GM04503 (cell line): Measurements from ENCODE around the gene EIF2B1.
A peak's percentile ranks its signal among the peaks of the same experiment; 100 is the strongest.

Experiments used
- DNase-seq: peaks from one replicate; pipeline ENCODE4 v3.0.0-alpha.2; 2012; ENCODE audit warnings: low read depth

Gene EIF2B1

DNA sequence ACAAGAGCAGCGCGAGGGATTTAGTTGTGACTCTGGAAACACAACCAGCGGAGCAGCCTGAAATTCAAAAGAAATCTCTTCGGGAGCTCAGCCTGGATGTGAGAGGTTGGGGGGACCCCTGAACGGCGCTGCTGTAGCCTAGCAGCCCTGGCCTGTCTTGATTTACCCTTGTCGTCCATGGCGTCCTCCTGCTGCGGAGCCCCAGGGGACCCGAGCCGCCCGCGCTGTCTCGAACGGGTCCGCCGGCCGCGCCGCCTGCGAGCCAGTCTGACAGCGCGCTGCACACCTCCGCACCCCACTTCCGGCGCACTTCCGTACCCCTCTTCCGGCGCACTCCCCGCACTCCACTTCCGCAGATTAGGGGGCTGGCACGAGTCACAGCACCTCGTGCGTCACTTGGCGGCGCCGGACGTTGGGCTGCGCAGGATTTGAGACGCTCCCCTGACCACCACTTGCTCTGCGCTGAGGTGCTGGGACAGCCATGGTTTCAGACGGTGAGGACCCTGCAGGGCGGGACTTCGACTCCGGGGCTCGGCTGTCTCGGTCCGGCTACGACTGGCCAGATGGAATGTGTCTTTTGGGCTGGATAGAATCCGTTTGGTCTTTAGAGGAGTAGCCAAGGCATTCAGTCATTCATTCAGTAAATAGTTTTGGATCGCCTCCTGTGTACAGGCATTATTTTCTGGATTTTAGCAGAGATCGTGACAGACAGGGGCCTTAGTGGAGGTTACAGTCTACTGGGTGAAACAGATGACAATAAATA, at the start of gene EIF2B1, which contains the start of gene GTF2H3:
EIF2B1 (minus strand) TSS at position 308 of the 763 bp plus-strand sequence; CDS start at position 179, 129 bp downstream.
GTF2H3 (plus strand) TSS at position 451 of the 763 bp plus-strand sequence; CDS start at position 482, 31 bp downstream.
- DNase-seq, result peak; percentile 82

DNA sequence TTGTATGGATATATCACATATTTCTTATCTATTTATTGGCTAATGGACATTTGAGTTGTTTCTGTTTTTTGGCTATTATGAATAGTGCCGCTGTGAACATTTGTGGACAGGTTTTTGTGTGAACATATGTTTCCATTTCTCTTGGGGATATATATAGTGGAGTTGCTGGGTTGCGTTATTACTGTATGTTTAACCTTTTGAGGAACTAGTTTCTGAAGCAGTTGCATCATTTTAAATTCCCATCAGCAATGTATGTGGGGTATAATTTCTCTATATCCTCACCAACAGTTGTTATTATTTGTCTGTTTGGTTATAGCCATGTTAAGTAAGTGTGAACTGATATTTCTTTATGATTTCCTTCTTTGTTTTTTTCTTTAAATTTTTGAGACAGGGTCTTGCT, 48.1 kb upstream of the EIF2B1 start:
- no peak for DNase-seq

DNA sequence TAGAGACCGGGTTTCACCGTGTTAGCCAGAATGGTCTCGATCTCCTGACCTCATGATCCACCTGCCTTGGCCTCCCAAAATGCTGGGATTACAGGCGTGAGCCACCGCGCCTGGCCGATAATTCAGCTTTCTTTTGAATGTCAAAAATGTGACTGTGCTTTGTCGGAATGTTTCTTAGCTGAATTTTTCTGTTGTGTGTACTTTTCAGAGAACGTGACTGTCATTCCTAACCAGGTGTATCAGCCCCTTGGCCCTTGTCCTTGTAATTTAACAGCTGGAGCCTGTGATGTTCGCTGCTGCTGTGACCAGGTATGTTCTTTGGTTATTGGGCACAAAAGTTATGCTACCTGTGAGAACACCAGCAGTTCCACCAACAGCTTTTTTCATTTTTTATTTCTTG, 45.5 kb upstream of the EIF2B1 start:
- no peak for DNase-seq

DNA sequence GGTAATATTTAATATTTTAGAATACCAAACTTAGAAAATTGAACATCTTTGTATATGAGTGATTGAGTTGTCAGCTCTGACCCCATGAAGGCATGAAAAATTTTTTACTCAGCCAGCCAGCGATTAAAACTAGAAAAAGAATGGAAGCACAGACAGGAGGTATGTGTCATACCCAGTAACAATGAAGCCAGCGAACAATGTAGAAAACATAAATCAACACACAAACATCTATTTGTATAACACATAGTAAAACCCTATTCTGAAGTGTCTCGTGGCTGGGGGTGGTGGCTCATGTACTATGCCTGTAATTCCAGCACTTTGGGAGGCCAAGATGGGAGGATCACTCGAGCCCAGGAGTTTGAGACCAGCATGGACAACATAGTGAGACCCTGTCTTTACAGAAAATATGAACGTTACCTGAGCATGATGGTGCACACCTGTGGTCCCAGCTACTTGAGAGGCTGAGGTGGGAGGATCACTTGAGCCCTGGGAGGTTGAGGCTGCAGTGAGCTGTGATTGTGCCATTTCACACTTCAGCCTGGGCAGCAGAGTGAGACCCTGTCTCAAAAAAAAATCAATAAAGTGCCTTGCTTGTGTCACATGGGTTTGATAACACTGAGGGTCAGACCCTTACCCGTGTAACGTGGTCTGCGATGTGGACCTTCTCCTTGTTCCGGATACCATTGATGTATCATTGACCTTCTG, 43.3 kb upstream of the EIF2B1 start:
- DNase-seq, result no peak

DNA sequence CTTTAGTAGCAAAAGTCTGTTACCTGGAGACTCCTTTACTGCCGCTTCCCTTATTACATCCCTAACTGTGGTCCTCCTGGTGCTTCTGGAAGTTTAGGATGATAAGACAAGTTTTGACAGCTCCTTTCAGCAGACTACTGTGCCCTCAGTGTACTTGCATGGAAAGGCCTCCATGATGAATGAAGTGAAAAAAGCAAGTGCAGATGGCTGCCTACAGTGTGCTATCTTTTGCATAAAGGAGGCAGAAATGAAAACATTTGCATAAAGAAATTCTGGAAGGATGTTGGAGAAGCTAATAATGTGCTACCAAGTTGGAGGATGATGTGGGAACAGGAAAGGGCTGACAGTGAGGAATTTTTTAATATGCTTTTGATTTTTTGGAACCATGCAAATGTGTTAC, 42.0 kb upstream of the EIF2B1 start:
- DNase-seq, result no peak

DNA sequence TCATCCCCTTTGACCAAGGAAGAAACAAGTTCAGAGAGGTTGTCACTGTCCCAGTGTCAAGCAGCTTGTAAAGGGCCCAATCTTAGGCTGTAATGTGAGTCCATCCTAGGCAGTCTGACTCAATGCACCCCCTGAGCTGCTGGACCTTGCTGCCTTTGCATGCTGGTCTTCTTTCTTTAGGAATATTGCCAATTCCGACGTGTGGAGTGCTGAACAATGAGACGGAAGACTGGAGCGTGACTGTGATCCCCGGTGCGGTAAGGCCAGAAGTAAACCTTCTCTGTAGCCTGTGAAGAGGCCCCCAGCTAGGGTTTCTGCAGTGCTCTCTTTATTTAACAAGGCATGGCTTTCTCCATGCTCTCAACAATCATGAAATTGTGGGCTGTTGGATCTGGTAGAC, 38.4 kb upstream of the EIF2B1 start:
- no peak for DNase-seq

DNA sequence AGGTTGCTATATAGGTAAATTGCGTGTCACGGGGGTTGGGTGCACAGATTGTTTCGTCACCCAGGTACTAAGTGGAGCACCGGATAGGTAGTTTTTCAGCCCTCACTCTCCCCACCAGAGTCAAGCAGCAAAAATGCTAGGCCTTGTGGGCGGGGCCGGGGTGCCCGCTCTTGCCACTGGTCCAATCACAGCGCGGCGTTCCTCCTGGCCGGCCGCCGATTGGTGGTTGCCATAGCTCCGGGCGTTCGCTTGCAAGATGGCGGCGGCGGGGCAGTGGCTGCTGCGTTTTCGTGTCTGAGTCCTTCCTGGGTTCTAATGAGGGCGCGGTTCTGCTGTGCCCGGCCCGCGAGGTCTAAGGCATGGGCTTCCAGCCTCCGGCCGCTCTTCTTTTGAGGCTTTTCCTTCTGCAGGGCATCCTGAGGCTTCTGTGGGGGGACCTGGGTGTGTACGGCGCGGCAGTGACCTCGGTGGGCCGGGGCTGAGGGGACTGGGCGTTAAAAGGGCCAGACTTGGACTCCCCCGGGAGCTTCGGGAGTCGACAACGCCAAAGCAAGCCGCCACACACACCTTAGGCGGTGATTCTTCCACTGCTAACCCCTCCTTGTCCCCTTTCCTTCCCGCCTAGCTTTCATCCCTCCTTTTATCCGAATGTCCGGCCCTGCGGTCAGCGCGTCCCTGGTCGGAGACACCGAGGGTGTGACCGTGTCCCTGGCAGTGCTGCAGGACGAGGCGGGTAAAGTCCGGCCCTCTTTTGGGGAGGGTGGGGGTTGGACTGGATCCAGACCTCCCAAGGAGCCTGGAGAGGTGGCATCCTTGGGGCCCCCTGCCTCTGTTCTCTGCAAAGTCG, 37.6 kb upstream of the EIF2B1 start, which contains the start of gene TCTN2:
TCTN2 (plus strand) TSS at position 232 of the 847 bp plus-strand sequence; CDS start at position 360, 128 bp downstream.
- peak; percentile 45 for DNase-seq

DNA sequence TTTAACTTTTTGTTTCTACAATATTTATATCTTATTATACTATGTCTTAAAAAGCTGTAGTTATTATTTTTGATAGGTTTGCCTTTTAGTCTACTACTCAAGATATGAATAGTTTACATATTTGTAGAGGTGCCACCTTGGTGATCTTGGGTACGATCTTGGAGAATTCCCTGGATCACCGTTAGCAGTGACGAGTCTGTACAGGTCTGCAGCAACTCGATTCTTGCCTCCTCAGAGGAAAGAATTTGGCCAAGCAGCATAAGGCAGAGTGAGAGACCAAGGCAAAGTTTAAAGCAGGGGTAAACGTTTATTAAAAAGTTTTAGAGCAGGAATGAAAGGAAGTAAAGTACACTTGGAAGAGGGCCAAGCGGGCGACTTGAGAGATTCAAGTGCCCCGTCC, 34.3 kb upstream of the EIF2B1 start:
- no peak for DNase-seq

DNA sequence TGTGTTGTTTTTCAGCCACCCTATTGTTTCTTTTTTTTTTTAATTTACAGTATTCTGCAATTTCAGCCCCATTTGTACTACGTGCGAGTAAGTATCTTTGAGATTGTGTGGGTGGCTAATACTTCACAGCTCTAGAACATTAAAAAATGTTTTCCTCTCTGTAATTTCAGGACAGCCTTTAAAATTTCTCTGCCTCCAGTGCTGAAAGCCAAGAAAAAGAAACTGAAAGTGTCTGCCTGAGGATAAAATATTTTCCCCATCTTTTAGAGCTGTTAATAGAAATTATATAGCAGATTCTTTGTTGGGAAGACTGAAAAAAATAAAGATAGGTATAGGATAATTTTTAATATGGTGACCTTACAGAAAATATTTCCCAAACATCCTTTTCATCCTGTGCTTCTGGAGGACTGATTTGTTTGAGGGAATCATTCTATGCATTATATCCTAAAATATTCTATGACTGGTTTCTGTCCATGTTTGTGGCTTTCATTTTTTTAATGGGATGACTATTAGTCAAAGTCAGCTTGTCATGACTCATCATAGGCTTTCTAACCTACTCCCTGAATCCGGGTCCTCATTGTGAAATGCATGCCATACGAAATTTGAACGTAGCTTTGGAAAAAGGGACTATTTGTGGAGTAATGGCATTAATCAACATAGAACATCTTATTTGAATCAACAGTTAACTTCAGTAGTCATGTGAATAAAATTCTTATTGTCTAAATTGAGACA, 26.7 kb upstream of the EIF2B1 start:
- peak; percentile 74 for DNase-seq

DNA sequence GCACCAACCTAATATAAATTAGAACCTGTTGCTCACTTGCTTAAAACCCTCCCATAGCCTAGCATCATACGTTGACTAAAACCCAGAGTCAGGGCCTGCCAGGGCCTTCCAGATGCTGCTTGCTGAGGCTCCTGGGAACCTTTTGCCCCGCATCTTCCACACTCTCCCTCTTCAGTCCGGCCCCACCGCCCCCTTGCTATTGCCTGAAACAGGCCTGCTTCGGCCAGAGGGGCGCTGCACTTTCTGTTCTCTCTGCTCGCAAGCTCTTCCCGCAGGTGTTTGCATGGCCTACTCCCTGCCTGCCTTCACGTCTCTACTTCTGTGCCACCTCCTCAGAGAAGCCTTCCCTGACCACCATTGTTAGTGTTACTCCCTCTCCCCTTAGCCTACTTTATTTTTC, 23.7 kb upstream of the EIF2B1 start:
- DNase-seq, result no peak

DNA sequence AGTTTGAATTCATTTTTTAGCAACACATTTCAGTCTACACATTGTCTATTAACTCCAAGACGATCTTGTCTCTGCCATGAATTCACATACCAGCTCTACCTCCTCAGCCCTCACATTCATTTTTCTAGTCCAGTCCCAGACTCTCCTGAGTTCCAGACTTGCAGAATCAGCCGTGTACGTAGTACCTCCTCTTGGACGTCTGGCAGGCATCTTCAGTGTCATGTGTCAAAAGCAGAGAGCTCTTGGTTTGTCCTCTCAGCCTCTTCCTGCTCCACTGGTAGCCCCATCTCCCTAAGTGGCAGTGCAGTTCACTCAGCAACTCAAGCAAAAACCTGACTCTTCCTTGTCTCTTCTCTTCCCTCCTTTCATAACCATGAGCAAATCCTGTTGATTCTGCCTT, 22.9 kb upstream of the EIF2B1 start:
- no peak for DNase-seq

DNA sequence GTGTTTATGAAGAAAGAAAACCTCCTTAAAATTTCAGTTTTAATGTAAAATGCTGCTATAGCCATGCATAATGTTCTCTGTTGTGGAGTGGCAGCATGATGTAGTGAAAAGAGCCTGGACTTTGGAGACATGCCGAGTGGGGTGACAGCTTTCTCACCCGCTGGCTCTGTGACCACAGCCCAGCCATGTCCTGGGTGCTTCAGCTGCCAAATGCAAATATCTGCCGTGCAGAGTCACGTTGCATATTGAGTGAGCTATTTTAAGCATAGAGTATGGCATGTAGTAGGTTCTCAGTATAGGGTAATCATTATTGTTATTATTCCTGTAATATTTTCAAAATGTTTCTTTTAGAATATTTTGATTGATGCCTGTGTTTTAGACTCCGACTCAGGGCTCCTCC, 21.9 kb upstream of the EIF2B1 start:
- no peak for DNase-seq

DNA sequence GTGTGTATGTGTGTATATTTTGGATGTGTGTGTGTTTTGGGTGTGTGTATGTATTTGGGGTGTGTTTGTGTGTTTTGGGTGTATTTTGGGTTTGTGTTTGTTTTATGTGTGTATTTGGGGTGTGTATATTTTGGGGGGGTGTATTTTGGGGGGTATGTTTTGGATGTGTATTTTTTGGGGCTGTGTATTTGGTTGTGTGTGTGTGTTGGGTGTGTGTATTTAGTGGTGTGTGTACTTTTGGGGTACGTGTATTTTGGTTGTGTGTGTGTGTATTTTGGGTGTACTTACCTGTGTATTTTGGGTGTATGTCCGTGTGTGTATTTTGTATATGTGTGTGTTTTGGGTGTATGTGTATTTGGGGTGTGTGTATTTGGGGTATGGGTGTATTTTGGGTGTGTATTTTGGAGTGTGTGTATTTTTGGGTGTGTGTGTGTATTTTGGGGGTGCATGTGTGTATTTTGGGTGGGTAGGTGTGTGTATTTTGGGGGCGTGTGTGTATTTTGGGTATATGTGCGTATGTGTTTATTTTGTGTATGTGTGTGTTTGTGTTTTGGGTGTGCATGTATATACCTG, 20.7 kb upstream of the EIF2B1 start:
- no peak for DNase-seq

DNA sequence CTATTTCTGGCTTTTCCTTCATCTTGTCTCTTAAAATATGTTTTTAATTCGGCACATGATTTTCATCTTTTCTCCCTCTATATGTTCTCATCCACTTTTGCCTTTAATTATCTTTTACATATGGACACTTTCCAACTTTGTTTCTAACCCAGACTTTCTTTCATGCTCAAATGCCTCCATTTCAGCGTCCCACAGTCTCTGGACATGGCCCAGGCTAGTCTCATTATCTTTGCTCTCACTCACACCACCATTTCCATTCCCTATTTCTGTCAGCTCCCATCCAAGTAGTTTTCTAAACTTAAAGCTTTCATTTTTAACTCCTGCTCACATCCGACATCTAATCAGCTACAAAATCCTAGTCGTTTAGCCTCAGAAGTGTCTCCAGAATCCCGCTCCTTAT, 14.9 kb upstream of the EIF2B1 start:
- DNase-seq, result no peak

DNA sequence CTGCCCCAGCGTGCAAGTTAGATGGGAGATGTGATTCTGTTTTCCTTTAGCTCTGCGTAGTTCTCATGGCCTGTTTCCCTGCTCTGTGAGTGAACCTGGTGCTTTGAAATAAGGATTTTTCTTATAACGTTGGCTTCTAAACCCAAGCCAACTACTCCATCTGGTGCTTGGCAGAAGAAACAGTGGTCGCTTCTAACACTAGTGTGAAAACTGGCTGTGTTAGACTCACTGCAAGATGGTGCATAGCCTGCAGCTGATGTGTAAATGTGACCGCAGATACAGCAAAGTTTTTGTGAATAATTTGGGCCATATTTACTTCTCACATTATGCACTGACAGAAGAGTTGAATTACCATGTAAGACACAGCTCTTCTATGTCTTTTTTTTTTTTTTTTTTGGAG, 12.4 kb upstream of the EIF2B1 start:
- DNase-seq, result no peak

DNA sequence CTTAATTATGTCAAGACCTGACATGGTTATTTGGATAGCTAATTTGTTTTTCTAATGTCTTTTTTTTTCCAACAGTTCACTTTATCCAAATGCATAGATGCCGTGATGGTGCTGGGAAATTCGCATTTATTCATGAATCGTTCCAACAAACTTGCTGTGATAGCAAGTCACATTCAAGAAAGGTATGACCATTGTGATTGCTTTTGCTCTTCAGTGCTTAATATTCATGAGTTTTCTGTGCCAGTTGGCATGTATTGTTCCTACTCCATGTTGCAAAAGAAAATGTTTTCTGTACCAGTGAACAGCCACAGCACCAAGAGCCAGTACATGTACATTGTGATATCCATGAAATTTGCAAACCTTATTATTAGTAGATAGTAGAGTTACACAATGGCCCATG, 11.9 kb upstream of the EIF2B1 start:
- no peak for DNase-seq

DNA sequence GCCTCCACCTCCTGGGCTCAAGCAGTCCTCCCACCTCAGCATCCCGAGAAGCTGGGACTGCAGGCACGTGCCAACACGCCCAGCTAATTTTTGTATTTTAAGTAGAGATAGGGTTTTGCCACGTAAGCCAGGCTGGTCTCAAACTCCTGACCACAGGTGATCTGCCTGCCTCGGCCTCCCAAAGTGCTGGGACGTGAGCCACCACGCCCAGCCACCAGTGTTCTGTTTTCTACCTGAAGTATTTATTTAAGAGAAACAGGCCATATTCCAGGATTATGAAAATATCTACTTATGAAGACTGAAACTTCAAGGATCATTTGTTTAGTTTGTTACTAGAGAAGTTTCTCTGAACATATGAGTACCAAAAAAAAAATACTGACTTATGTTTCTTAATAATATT, 10.4 kb upstream of the EIF2B1 start:
- DNase-seq, result no peak

DNA sequence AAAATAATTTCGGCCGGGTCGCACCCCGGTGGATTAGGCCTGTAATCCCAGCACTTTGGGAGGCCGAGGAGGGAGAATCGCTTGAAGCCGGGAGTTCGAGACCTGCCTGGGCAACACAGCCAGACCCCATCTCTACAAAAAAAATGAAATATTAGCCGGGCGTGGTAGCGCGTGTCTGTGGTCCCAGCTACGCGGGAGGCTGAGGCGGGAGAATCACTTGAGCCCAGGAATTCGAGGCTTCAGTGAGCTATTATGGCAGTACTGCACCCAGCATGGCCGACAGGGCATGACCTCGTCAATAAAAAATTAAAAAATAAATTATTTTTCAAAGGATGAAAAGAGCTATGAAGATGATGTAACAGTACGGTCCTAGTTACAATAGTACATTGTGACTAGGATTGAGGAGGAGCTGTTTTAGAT, 666 bp upstream of the EIF2B1 start:
- no peak for DNase-seq

DNA sequence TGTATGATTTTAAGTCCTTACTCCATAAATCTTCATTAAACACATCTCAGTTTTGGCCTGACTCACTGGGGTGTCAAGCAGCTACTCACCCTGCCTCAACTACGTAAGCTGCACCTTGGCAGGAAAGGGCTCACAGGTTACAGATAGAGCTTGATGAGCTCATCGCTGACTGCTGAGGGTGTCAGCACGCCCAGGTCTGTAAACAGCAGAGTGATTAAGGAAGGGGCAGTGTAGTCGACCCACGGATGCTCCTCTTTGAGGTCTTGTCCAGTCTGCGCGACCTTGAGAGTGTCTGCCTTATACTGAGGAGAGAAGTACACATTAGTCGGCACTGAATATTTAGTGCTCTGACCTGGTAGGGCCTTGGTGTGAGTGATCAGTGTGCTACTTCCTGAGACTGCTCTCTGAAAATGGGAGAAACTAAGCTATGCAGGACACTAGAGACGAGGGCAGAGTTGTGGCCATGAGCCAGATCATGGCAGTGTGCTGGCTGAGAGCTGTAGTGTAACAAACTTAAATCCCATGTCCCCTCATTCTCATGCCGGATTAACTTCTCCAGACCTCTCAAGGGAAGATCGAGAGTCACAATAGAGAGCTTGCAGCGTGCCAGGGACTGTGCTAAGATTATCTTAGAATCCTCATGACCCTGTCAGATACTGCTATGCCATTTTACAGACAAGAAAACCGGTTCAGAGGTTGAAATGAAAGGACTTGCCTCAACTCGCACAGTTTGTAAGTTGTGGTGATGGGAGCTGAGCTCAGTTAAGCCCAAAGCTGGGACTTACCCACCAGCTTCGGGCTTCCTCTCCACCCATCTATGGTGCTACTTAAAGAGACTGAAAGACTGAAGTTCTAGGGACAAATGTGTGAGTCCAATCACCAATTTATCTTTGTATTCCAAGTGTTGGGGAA, 11.6 kb downstream of the EIF2B1 start:
- no peak for DNase-seq

DNA sequence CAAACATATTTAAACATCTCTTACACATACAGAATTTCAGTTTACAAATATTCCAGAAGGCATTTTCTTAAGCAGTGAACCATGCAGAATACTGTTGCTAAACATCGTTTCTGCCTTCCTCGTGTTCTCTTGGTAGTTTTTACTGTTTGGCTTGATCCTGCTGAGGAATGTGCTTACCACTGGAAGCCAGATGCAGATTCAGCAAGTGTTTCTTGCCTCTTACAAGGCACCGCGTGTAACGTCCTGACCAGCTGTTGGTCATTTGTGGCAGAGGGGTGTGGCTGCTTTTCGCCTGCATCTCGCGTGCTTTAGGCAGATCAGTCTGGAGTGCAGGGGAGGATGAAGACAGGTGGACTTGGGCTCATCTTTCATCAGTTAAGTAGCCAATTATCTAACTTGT, 12.4 kb downstream of the EIF2B1 start:
- no peak for DNase-seq
